Tongue (tissue), 2 donors: ENCODE results near the gene ARL16. TPM values are rescaled to one million over a fixed set of nuclear protein-coding genes. Genes with fewer than 3 reads are reported as not detected.

Experiments used
- DNase-seq: peaks from one replicate; pipeline ENCODE4 v3.0.0-alpha.2; 2015
- total RNA-seq: library from RNA; depleted of rRNA; stranded (reverse); fragments of >200 nt; gene quantifications from one replicate; pipeline ENCODE4 v1.2.3, GENCODE V29; 2014

ARL16 gene
- 32.1 TPM for total RNA-seq

DNA sequence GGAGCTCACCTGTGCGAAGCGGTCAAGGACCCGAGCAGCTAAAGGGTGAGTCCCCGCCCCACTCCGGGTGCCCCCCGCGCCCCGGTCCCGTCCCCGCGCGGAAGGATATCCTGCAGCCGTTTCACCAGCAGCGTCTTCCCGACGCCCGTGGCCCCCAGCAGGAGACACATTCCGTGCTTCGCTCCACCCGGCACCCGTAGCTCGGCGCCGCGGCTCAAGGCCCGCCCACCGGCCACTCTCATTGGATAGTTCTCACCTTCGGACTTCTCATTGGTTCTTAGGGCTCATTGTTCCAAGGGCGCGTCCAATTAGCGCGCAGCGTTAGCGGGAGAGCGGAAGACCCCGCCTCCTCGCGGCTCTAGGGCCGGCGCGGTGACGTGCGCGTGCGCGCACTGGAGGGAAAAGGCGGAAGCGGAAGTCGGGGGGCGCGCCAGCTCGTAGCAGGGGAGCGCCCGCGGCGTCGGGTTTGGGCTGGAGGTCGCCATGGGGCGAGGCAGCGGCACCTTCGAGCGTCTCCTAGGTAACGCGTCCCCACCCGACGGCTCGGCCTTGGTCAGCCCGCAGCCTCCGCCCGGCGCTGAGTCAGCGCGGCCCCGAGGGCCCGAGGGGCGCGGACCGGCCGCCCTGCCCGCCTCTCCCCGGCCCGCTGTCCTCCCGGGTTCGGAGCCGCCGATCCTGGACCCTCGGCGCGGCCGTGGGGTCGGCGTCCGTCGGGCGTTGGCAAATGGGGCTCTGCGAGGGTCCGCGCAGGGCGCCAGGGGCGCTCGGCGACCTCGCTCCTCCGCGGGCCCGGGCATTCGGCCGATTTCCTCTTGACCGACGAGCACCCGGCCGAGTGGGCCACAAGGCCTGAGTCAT is at the start of gene ARL16, which contains the start of gene HGS:
TSS of gene ARL16 (minus strand) at position 214 of the 858 bp plus-strand sequence. CDS start at position 170, 44 bp downstream.
TSS of gene HGS (plus strand) at position 428 of the 858 bp plus-strand sequence. CDS start at position 484, 56 bp downstream.
- DNase-seq = peak; percentile 99

GRCh38 chr17:81727324-81728031 is 43.9 kb upstream of the ARL16 start:
- peak; percentile 46 for DNase-seq

DNA sequence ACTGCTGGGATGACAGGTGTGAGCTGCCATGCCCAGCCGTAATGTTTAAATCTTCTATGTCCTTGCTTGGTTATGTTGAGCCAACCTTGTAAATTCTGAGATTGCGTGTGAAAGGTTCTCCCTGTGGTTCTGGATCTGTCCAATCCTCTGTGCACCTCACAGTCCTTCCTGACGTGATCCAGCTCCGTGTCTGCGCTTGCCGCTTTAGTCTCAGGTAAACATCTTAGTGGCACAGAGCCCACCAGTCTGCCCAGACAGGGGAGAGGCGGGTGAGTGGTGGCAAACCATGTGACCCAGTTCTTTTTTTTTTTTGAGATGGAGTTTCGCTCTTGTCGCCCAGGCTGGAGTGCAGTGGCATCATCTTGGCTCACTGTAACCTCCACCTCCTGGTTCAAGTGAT is 42.4 kb upstream of the ARL16 start:
- DNase-seq = peak; percentile 48

- DNase-seq = no peak
These were observed 41.8 kb upstream of the ARL16 start for GRCh38 chr17:81725439-81725838.

DNA sequence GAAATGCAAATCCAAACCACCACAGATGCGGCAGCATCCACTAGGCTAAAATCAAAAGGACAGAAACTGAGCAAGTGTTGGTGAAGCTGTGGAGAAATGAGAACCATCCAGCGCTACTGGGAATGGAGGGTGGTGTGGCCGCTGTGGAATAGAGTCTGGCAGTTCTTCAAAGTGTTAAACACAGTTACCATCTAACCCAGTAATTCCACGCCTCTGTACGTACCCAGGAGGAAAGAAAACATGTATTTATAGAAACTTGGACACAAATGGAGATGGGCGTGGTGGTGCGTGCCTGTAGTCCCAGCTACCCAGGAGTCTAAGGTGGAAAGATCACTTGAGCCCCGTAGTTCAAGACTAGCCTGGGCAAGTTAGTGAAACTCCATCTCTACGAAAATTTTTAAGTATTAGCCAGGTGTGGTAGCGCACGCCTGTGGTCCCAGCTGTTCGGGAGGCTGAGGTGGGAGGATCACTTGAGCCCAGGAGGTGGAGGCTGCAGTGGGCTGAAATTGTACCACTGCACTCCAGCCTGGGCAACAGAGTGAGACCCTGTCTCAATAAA is 40.1 kb upstream of the ARL16 start:
- DNase-seq = no peak

DNA sequence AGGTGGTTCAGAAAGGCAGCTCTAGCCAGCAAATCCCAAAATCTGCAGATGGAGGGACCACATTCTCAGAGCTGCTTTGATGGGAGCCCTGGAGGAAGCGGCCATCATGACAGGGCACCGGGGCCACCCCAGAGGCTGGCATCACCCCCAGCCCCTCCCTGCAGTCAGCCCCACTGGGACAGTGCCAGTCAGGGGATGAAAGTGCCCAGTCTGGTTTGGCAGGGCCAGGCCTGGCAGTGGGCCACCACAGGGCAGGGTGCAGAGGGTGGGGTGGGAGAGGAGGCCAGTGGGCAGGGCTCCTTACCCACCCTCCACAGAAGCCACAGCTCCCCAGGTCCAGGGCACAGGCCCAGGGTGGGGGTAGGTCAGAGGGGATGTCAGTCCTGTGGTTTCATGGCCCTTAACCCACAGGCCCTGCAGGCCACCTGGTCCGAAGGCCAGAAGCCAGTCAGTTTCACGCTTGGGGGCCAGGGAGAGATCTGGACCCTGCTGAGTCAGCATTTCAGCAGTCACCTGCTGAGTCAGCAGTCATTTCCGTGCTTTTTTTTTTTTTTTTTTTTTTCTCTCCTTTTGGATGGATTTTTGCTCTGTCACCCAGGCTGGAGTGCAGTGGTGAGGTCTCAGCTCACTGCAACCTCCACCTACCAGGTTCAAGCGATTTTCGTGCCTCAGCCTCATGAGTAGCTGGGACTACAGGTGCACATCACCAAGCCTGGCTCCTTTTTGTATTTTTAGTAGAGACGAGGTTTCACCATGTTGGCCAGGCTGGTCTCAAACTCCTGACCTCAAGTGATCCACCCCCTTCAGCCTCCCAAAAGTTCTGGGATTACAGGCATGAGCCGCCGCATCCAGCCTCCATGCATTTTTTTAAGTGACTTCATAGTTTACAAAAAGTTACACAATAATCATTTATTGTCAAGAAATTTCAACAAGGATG is 38.9 kb upstream of the ARL16 start:
- DNase-seq = no peak

DNA sequence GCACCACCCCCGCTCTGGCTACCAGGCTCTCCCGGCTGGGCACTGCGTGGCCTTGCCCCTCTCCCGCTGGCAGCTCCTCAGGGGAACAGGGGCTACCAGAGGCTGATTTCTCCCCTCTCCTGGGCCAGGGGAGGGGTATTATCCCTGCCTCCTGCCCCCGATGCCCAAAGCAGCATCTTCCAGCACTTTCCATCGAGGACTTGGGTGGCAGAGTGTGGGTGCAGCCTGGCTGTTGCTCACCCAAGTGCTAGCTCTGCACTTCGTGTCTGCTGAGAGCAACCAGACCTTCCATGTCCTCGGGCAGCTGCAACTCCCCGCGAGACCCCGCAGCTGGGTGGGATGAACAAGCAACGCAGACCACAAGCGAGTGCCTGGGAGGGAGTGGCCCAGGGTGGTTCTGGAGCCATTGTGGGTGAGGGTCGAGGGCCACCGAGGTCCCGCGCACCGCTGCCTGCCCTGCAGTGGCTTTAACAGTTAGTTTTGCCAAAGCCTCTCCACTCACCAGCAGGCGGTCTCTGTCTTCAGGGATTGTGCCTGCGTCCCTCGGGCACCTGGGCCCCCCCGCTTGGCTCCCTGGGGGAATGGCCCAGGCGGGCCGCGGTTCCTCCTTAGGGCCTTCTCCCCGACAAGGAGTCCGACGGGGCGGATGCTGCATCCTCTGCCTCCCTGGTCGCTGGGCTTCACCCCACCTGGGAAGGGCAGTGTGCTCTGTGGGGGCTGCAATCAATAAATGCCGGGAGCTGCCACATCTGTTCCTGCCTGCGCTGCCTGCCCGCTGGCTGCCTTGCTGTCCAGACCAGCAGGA is 36.9 kb upstream of the ARL16 start:
- DNase-seq = no peak

- no peak for DNase-seq
These were observed 36.0 kb upstream of the ARL16 start for GRCh38 chr17:81719410-81720266.

GRCh38 chr17:81717766-81718089 is 34.1 kb upstream of the ARL16 start:
- no peak for DNase-seq

DNA sequence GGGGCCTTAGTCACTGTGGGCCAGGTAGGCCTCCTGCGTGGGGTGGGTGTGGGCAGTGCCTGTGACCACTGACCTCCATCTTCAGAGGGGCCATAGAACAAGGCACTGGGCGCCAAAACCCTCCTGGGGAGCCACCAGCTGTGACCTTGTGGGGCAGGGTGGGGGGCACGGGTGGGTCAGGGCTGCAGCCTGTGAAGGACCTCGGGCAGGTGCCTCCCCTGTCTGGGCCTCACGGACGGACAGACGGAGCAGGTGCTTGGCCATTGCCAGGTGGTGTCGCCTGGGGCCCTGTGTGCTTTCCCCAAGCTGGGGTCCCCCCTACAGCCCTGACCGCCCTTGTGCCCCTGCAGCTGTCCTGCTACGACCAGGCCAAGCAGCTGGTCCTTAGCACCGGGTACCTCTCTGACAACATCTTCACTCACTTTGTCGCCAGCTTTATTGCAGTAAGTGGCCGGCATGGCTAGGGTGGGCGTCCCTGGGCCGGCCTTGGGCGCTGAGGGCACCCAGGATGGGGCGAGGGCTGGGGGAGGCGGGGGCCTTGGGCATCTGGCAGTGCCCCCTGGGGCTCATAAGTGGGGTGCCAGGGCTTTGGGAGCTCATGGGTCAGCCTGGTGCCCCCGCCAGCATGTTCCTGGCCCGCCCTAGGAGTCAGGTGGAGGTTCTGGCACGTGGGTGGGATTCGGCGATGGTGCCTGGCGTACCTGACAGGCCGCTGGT is 33.6 kb upstream of the ARL16 start:
- DNase-seq = no peak

DNA sequence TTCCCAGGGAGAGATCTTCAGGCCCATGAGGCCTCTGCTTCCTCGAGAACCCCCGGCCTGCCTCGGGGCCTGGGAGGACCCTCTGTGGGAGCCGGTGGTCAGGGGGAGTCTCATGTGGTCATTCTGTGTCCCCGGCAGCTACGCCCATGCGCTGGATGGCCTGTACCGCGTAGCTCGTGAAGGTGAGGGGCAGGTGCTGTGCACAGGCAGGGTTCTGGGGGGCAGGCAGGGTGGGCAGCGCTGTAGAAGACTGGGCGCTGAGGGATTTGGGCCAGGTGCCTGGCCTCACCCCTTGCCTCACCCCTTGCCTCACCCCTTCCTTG is 33.0 kb upstream of the ARL16 start:
- DNase-seq = no peak

DNA sequence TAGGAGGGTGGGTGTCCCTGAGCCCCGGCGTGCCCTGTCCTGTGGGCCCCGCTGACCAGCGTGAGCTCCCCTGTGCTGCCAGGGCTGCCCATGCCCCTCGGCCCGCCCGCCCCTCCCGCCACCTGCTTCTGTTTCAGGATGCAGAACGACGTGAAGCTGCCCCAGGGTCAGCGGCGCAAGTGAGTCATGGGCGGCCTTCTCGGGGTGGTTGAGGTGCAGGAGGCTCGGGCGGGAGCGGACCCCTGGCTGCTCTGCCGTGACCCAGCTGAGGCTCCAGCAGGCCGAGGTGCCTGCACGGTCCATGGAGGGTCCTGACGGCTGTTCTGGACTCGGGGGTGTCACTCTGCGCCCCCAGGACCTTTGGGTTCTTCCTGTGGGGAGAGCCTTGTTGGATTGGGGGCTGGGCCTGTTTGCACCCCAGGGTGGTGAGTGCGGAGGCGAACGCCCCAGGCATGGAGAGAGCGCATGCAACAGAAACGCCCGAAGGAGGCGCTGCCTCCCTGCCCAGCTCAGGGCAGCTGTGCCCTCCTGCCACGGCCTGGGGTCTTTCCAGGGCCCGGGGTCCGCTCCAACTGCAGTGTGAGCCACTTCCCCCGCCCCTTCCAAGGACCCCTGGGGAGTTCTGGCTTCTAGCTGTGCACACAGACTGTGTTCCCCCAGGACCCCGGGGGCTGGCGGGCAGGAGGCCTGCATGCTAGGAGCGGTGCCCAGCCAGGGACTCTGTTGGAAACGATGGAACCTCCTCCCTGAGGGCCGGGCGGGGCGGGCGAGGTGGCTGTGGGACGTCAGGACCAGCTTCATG is 32.5 kb upstream of the ARL16 start:
- no peak for DNase-seq

DNA sequence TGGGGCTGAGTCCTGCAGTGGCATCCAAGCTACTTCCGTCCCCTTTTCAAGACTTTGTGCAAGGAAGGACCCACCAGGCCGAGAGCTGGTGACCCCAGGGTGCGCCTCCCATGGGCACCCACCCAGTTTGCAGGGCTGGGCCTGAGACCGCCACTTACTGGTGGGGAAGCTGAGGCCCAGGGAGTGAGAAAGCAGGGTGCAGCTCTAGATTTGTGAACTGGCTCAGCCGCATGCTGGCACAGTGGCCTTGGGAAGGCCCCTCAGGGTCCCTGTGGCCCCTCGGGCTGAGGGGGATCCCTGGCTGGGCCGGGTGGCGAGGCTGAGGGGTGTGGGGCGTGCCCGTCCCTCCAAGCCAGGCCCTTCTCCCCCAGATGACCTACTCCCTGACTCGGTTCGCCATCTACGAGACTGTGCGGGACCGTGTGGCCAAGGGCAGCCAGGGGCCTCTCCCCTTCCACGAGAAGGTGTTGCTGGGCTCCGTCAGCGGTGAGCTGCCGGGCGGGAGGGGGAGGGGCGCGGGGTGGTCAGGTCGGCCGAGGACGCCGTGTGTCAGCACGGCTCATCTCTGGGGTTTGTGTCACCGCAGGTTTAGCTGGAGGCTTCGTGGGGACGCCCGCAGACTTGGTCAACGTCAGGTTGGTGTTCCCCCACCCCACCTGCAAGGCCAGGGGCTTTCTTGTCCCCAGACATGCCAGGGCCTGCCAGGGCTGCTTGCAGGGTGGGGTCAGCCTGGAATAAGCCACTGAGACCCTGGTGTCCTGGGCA is 31.7 kb upstream of the ARL16 start:
- no peak for DNase-seq

DNA sequence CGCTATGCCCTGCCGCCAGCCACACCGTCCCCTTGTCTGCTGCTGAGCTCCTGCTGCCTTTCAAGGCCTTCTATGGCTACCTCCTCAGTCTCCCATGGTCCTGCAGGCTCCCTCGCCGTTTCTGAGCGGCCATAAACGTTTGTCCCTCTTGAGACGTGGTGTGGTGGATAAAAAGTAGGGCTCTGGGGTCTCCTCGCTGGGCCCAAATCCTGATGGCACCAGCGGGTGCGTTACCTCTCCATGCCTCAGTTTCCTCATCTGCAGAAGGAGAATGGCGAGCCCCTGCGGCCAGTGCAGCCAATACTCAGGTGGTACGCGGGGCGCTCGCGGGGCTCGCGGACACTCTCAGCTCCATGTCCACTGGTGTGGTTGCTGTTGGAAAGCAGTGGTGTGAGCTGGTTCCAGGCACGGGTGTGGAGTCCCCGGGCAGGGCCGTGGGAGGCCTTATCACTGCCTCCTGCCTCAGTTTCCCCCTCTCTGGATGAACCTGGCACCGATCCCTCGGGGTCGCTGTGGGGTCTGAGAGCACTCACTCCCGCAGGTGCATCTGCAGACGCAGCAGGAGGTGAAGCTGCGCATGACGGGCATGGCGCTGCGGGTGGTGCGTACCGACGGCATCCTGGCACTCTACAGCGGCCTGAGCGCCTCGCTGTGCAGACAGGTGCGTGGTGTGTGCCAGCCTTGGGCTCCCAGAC is 31.0 kb upstream of the ARL16 start:
- DNase-seq = no peak

DNA sequence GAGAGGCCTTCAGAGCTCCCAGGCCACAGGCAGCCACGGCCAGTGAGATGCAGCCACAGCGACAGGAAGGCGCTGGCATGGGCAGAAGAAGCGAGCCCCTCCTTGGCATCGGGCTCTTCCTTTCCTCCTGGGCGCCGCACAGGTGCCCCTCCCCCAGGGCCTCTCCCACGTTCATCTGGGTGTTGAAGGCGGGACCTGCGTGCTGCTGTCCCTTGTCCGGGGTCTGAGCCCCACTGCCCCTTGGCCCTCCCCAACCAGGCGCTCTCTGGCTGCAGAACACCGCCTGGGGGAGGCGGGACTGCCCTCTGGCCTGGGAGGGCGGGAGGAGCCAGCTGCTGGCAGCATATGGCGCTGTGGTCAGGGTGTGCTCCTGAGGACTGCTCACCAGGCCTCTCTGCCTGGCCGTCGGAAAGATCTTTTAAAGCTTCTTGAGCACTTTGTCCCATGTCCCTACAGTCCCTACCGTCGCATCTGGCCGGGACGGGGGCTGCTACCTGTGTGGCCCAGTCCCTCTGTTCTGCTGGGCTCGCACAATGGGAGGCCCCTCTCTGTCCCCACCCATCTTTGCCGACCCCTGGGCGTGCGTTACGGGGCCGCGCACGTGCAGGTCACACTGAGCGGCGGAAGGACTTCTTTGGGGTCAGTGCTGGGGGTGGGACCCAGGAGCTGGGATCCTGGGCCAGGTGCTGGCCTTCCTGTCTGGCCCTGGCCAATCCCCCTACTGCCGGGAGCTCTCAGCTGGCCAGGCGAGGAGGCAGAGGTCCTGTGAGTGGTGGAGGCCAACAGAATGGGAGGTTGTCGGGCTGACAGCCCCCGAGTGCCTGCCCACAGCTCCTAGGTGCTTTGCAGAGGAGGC is 30.2 kb upstream of the ARL16 start:
- DNase-seq = no peak

DNA sequence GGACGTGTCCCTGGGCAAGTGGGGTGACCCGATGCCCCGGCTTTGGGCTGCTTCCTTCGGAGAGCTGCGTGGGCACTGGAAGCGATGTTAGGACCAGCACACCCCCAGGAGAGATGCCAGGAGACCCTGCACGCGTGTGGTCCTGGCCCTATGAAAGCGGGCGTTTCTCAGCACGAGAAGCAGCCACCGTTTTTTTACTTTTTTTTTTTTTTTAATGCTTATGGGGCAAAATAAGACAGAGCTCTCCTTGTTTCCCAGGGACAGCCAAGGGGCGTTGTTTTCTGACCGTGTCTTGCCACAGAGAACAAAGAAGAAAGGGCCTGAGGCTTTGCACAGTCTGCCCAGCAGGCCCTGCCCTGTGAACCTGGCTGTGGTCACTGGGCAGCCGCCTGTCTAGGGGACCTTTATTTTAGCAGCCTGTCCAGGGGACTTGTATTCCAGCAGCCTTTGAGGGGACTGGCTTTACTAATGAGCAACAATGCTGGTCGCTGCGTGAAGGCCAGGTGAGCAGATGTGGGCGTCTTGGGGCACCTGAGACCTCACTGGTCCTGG is 29.5 kb upstream of the ARL16 start:
- no peak for DNase-seq
